Measurements from ENCODE around the gene ARF5. TPM values are rescaled to one million over a fixed set of nuclear protein-coding genes. Genes with fewer than 3 reads are reported as not detected.

ARF5 gene
- total and polyA plus RNA-seq, 2 of the 8 experiments (the other 6 are each of a cell fraction or from before 2014, with no cell fraction given): 154 to 579 TPM

DNA sequence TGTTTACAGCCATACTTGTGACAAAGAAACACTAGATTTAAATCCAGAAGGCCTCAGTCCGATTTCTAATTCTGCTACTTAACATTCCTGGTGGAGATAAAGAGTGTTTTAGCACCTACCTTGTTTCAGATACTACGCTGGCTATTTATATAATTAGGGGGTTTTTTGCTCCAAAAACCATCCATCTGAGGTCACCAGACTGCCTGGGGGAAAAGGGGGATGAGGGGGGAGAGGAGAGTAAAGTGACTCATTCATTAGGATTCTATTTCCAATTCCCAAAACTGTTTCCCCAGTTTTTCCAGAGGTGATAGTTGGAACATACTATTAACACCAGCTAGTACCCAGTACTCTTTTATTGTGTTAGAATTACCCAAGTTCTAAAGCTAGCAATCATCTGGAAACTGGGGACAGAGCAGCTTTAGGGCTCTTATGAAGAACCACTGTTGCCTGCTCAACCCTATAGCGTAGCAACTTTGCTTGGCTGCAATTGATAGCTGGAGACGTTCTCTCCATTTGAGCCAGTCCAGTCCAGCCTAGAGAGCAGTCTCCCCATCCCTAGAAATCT, 9.4 kb upstream of the ARF5 start:
- POLR2A ChIA-PET (ENCODE audit: partially characterized antibody): no interaction called here

More for the DNA sequence above, 9.4 kb upstream of the ARF5 start:
- H2BK15ac ChIP-seq (ENCODE audit: low read length): no peak overlapping the region
- peaks cover 5% of the 10 kb centered on the region in 2 experiments for H4K20me1 ChIP-seq (replicated peaks in 1 of 2; ENCODE audit: control insufficient read depth in 1 of 2, insufficient read depth in 2 of 2, low read length in 2 of 2)
- no peak overlapping the region for H3K14ac ChIP-seq (ENCODE audit: insufficient read length)
- TF ChIP-seq BACH1 (IDR thresholded peaks at IDR 0.05; ENCODE audit: low read length) (no peak), BCL11A (IDR thresholded peaks at IDR 0.05; ENCODE audit: low read depth in 2 of 2, low read length in 2 of 2) (no peak), ATF3 (IDR thresholded peaks at IDR 0.05; ENCODE audit: insufficient read depth, low read depth, low read length) (no peak), CREB1 (IDR thresholded peaks at IDR 0.05) (no peak), TCF12 (IDR thresholded peaks at IDR 0.05; ENCODE audit: low read depth, low read length) (no peak), RBBP5 (IDR thresholded peaks at IDR 0.05; ENCODE audit: borderline replicate concordance, low read depth, low read length) (no peak), HDAC6 (IDR thresholded peaks at IDR 0.05; ENCODE audit: low read depth, low read length) (no peak), GABPA (IDR thresholded peaks at IDR 0.05; ENCODE audit: borderline replicate concordance, insufficient read depth, low read length) (no peak), RAD21 (IDR thresholded peaks at IDR 0.05 in 1 of 2, conservative IDR thresholded peaks at IDR 0.05 in 1 of 2; ENCODE audit: low read depth in 2 of 2, low read length in 2 of 2) (no peak)
- H4K91ac ChIP-seq (replicated peaks; ENCODE audit: insufficient read length, low read length): no peak overlapping the region
- no peak overlapping the region for H2BK5ac ChIP-seq (ENCODE audit: low read depth, low read length)
- H2AFZ ChIP-seq (ENCODE audit: low read length): no peak overlapping the region
- H3K27ac ChIP-seq (ENCODE audit: low read depth, low read length): no peak overlapping the region
- no peak overlapping the region for H3K18ac ChIP-seq (ENCODE audit: extremely low read depth, low read length)
- no peak overlapping the region for H4K5ac ChIP-seq (ENCODE audit: insufficient read length, low read depth, low read length)
- H2BK120ac ChIP-seq (replicated peaks; ENCODE audit: low read depth, low read length): no peak overlapping the region
- 0 out of 2 replicates have a peak, but pooled peaks cover 3% of the 10 kb centered on the region for H3K79me1 ChIP-seq (ENCODE audit: low read depth, low read length)
- no peak overlapping the region for H3K9ac ChIP-seq (replicated peaks in 1 of 4; ENCODE audit: extremely low read depth in 1 of 4, low read depth in 3 of 4, low read length in 3 of 4)
- no peaks in the 10 kb centered on the region for H3K4me1 ChIP-seq (replicated peaks in 1 of 4; ENCODE audit: control insufficient read depth in 3 of 4, insufficient read depth in 4 of 4, low read length in 3 of 4)
- no peaks in the 10 kb centered on the region for H3K23me2 ChIP-seq (ENCODE audit: low read depth, low read length)
- no peak overlapping the region for H3K4me2 ChIP-seq (ENCODE audit: insufficient read depth in 1 of 2, low read depth in 2 of 2, low read length in 2 of 2)
- DNase-seq (ENCODE audit: low read depth in 1 of 2, low spot score in 2 of 2): no peak
- H3K36me3 ChIP-seq (ENCODE audit: control insufficient read depth in 2 of 4, insufficient read depth in 4 of 4, low read length in 3 of 4): peaks cover 0 to 18% (median 6%) of the 10 kb centered on the region in 4 experiments; a peak in 4 of 8 replicates
- no peak overlapping the region for H2BK12ac ChIP-seq (ENCODE audit: low read depth, low read length)
- H3K56ac ChIP-seq (replicated peaks; ENCODE audit: insufficient read length, low read depth, low read length): no peak overlapping the region
- whole genome bisulfite sequencing, 2 experiments (ENCODE audit: extremely low coverage in 1 of 2, insufficient coverage in 1 of 2, insufficient read length in 1 of 2, insufficient replicate concordance in 2 of 2, low coverage in 1 of 2, low lambda C conversion rate in 2 of 2, missing lambda C conversion rate in 1 of 2): 78% methylated on average over 4 of the region's 4 CpGs; no CpG with 5 or more reads in 1 of the 2 experiments
- no peak overlapping the region for H3K4ac ChIP-seq (replicated peaks; ENCODE audit: insufficient read length, low read depth, low read length)
- H2AK5ac ChIP-seq (ENCODE audit: low read depth, low read length): no peak overlapping the region
- H3K23ac ChIP-seq (ENCODE audit: insufficient read length): no peak overlapping the region
- no peaks in the 10 kb centered on the region for H3K9me3 ChIP-seq (ENCODE audit: insufficient read depth in 2 of 2, low read depth in 1 of 2, low read length in 1 of 2)
- no peak overlapping the region for H4K8ac ChIP-seq (ENCODE audit: extremely low read depth, insufficient read depth, low read length)
- H3K4me3 ChIP-seq (ENCODE audit: extremely low read depth in 1 of 4, insufficient read depth in 2 of 4, low read depth in 3 of 4, low read length in 4 of 4): no peak overlapping the region
- H2BK20ac ChIP-seq (ENCODE audit: low read length): no peak overlapping the region
- H3K79me2 ChIP-seq (ENCODE audit: control insufficient read depth in 1 of 2, insufficient read depth in 2 of 2, low read length in 2 of 2): peaks cover 0 to 7% of the 10 kb centered on the region in 2 experiments; a peak in 1 of 4 replicates
- no peak for FAIRE-seq
- CTCF ChIA-PET (ENCODE audit: partially characterized antibody): interaction anchor here (1.0 to 1.8 kb wide), 9 partner anchors 9 to 113 kb away, joined by 3 to 7 read pairs (median 3); no protein-coding TSS in a partner anchor
- H3K27me3 ChIP-seq (replicated peaks in 1 of 4; ENCODE audit: control insufficient read depth in 3 of 4, extremely low read depth in 1 of 4, insufficient read depth in 3 of 4, low read length in 3 of 4): no peaks in the 10 kb centered on the region
